Neural cell (in vitro differentiated cells): ENCODE data around the gene SORL1-AS1.

Experiments
- CTCF ChIP-seq: fragments of 450-650 bp; IDR thresholded peaks from 2 replicates; pipeline ENCODE4 v1.5.1; 2014; ENCODE audit warnings: antibody characterized with exemption, mild to moderate bottlenecking, moderate library complexity; ENCODE audit not compliant: poor library complexity, severe bottlenecking
- EZH2 ChIP-seq: fragments of 200-600, 300-800 bp; shearing (Covaris generic), sonication (generic); IDR thresholded peaks from 2 replicates; pipeline ENCODE4 v1.6.1; 2014; ENCODE audit warnings: antibody characterized with exemption, low read length, borderline replicate concordance, mild to moderate bottlenecking; ENCODE audit not compliant: insufficient read depth, poor library complexity, severe bottlenecking
- RAD21 ChIP-seq: fragments of 450-650 bp; conservative IDR thresholded peaks from 2 replicates; pipeline ENCODE4 v1.6.1; 2014; ENCODE audit warnings: antibody characterized with exemption, mild to moderate bottlenecking, moderate library complexity
- TF ChIP-seq, protein P1 (sequence below): IDR thresholded peaks from 2 replicates; pipeline ENCODE4 v1.6.1; 2012; ENCODE audit warnings: borderline replicate concordance

GRCh38 chr11:121414141-121414913 lies 38.4 kb downstream of the SORL1-AS1 start:
- TF ChIP-seq RAD21 (no peak), CTCF (no peak), EZH2 (no peak)
- TF ChIP-seq, protein P1, sequence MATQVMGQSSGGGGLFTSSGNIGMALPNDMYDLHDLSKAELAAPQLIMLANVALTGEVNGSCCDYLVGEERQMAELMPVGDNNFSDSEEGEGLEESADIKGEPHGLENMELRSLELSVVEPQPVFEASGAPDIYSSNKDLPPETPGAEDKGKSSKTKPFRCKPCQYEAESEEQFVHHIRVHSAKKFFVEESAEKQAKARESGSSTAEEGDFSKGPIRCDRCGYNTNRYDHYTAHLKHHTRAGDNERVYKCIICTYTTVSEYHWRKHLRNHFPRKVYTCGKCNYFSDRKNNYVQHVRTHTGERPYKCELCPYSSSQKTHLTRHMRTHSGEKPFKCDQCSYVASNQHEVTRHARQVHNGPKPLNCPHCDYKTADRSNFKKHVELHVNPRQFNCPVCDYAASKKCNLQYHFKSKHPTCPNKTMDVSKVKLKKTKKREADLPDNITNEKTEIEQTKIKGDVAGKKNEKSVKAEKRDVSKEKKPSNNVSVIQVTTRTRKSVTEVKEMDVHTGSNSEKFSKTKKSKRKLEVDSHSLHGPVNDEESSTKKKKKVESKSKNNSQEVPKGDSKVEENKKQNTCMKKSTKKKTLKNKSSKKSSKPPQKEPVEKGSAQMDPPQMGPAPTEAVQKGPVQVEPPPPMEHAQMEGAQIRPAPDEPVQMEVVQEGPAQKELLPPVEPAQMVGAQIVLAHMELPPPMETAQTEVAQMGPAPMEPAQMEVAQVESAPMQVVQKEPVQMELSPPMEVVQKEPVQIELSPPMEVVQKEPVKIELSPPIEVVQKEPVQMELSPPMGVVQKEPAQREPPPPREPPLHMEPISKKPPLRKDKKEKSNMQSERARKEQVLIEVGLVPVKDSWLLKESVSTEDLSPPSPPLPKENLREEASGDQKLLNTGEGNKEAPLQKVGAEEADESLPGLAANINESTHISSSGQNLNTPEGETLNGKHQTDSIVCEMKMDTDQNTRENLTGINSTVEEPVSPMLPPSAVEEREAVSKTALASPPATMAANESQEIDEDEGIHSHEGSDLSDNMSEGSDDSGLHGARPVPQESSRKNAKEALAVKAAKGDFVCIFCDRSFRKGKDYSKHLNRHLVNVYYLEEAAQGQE, result no peak
